ENCODE data around the gene TM2D1.
A peak's percentile ranks its signal among the peaks of the same experiment; 100 is the strongest.

Gene TM2D1

GRCh38 chr1:61641578-61642336 is 83.2 kb downstream of the TM2D1 start:
- no peaks in the 10 kb centered on the region for H3K36me3 ChIP-seq (ENCODE audit: control insufficient read depth, insufficient read depth, low read length)
- peak; percentile 33 for DNase-seq (ENCODE audit: extremely low read depth, insufficient read length)
- peak overlapping the region; percentile 41 for H3K4me3 ChIP-seq (replicated peaks; ENCODE audit: low read depth, low read length)
- TF ChIP-seq, protein P1, sequence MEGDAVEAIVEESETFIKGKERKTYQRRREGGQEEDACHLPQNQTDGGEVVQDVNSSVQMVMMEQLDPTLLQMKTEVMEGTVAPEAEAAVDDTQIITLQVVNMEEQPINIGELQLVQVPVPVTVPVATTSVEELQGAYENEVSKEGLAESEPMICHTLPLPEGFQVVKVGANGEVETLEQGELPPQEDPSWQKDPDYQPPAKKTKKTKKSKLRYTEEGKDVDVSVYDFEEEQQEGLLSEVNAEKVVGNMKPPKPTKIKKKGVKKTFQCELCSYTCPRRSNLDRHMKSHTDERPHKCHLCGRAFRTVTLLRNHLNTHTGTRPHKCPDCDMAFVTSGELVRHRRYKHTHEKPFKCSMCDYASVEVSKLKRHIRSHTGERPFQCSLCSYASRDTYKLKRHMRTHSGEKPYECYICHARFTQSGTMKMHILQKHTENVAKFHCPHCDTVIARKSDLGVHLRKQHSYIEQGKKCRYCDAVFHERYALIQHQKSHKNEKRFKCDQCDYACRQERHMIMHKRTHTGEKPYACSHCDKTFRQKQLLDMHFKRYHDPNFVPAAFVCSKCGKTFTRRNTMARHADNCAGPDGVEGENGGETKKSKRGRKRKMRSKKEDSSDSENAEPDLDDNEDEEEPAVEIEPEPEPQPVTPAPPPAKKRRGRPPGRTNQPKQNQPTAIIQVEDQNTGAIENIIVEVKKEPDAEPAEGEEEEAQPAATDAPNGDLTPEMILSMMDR (IDR thresholded peaks at IDR 0.05; ENCODE audit: insufficient read depth, low read length, poor library complexity, severe bottlenecking) = peak; percentile 95
- H3K27me3 ChIP-seq (replicated peaks; ENCODE audit: control insufficient read depth, insufficient read depth, low read length) = no peaks in the 10 kb centered on the region

DNA sequence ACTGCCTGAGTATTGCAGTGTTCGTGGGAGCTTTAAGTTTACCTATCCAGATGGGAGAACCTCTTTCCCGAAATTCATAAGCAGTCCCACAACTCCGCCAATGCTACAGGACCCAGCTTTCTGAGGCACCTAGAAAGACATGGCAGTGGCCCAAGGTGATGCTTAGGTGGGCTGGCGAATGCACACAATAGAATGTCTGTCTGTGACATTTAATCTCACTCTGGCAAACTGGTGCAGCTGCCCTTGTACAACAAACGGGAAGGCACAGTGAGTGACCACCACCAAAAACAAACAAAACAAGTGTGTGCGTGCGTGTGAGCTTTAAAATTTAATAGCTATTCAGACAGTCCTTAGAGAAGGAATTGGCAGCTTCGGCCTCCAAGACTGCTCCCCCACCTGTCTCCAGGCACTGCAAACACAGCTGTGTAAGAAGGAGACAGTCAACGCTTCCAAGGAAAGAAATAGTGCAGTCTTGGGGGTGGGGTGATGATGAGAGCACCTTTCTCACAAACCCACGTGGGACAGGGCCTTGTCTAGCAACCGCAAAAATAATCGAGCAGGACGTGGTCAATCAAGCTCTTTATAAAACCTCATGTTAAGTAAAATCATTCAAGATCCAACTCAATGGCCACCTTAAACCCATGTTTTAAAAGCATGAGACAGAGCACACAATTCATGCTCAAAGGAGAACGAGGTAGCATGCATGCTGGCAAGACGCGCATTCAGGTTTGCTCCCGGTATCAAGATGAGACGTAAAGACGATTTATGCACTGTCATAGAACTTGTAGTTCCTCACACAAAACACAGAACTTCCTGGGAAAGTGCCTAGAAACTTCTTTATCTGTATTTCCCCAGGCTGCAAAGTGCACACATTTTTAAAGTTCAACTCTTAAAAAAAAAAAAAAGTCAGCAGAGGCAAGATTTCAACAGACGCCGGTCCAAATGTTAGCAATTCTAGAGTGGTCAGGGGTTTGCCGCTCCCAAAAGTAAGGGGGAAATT is 84.1 kb downstream of the TM2D1 start:
- Histone ChIP-seq H3K36me3 (ENCODE audit: control insufficient read depth, insufficient read depth, low read length) (no peaks in the 10 kb centered on the region), H3K27me3 (replicated peaks; ENCODE audit: control insufficient read depth, insufficient read depth, low read length) (no peaks in the 10 kb centered on the region), H3K4me3 (replicated peaks; ENCODE audit: low read depth, low read length) (no peak overlapping the region)
- DNase-seq (ENCODE audit: extremely low read depth, insufficient read length) = no peak
- TF ChIP-seq, protein P1 (IDR thresholded peaks at IDR 0.05; ENCODE audit: insufficient read depth, low read length, poor library complexity, severe bottlenecking) = no peak

- no peak for DNase-seq (ENCODE audit: extremely low read depth, insufficient read length)
- TF ChIP-seq, protein P1 (IDR thresholded peaks at IDR 0.05; ENCODE audit: insufficient read depth, low read length, poor library complexity, severe bottlenecking) = no peak
- H3K27me3 ChIP-seq (replicated peaks; ENCODE audit: control insufficient read depth, insufficient read depth, low read length) = no peaks in the 10 kb centered on the region
- H3K36me3 ChIP-seq (ENCODE audit: control insufficient read depth, insufficient read depth, low read length) = no peaks in the 10 kb centered on the region
- no peak overlapping the region for H3K4me3 ChIP-seq (replicated peaks; ENCODE audit: low read depth, low read length)
Observed at GRCh38 chr1:61639608-61640336, 85.2 kb downstream of the TM2D1 start.

DNA sequence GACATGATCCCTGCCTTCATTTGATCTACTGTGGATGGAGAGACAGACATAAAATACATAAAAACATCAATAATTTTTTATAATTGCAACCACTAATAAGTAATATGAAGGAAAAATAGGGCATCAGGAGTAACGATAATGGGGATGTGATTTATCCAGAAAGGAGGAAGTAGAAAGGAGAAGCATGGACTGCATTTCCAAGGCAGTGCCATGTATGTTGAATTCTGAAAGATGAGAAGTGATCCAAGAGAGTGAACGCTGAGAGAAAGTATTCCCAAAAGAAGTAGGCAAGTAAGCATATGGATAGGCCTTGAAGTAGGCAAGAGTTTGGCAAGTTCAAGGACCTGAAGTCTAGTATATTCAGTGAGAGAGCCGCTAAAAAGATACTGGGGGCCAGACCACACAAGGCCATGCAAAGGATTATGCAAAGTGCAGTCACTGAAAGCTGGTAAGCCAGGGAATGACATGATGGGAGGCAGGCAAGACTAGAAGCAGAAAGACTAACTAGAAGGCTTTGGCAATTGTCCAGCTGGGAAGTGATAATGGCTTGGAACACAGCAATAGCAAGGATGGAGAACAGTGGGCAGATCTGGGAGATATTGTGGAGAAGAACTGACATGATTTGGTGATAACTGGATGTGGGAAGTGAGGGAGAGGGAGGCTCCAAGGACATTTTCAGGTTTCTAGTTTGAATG is 85.9 kb downstream of the TM2D1 start:
- no peak overlapping the region for H3K4me3 ChIP-seq (replicated peaks; ENCODE audit: low read depth, low read length)
- TF ChIP-seq, protein P1 (IDR thresholded peaks at IDR 0.05; ENCODE audit: insufficient read depth, low read length, poor library complexity, severe bottlenecking) = no peak
- DNase-seq (ENCODE audit: extremely low read depth, insufficient read length) = no peak
- H3K36me3 ChIP-seq (ENCODE audit: control insufficient read depth, insufficient read depth, low read length) = no peaks in the 10 kb centered on the region
- H3K27me3 ChIP-seq (replicated peaks; ENCODE audit: control insufficient read depth, insufficient read depth, low read length) = no peaks in the 10 kb centered on the region

- H3K4me3 ChIP-seq (replicated peaks; ENCODE audit: low read depth, low read length) = no peak overlapping the region
- DNase-seq (ENCODE audit: extremely low read depth, insufficient read length) = no peak
- no peaks in the 10 kb centered on the region for H3K27me3 ChIP-seq (replicated peaks; ENCODE audit: control insufficient read depth, insufficient read depth, low read length)
- no peaks in the 10 kb centered on the region for H3K36me3 ChIP-seq (ENCODE audit: control insufficient read depth, insufficient read depth, low read length)
- TF ChIP-seq, protein P1 (IDR thresholded peaks at IDR 0.05; ENCODE audit: insufficient read depth, low read length, poor library complexity, severe bottlenecking) = no peak
Observed at GRCh38 chr1:61638296-61638695, 86.6 kb downstream of the TM2D1 start.
